ENCODE measurements around the gene FGD2.
"Not testable (repeated sequence)": the region's sequence is repeated elsewhere in the genome, so short reads cannot be mapped to it uniquely, and the experiment has no call there.

Gene FGD2

GRCh38 chr6:36984581-36985416 lies 20.7 kb upstream of the FGD2 start:
- H3K27me3 ChIP-seq (replicated peaks; ENCODE audit: control insufficient read depth, insufficient read depth, low read length) = no peaks in the 10 kb centered on the region
- DNase-seq (ENCODE audit: extremely low read depth, insufficient read length) = no peak
- TF ChIP-seq, protein P1, sequence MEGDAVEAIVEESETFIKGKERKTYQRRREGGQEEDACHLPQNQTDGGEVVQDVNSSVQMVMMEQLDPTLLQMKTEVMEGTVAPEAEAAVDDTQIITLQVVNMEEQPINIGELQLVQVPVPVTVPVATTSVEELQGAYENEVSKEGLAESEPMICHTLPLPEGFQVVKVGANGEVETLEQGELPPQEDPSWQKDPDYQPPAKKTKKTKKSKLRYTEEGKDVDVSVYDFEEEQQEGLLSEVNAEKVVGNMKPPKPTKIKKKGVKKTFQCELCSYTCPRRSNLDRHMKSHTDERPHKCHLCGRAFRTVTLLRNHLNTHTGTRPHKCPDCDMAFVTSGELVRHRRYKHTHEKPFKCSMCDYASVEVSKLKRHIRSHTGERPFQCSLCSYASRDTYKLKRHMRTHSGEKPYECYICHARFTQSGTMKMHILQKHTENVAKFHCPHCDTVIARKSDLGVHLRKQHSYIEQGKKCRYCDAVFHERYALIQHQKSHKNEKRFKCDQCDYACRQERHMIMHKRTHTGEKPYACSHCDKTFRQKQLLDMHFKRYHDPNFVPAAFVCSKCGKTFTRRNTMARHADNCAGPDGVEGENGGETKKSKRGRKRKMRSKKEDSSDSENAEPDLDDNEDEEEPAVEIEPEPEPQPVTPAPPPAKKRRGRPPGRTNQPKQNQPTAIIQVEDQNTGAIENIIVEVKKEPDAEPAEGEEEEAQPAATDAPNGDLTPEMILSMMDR (IDR thresholded peaks at IDR 0.05; ENCODE audit: insufficient read depth, low read length, poor library complexity, severe bottlenecking) = no peak
- peaks cover 8% of the 10 kb centered on the region for H3K36me3 ChIP-seq (ENCODE audit: control insufficient read depth, insufficient read depth, low read length)
- H3K4me3 ChIP-seq (replicated peaks; ENCODE audit: low read depth, low read length) = peak overlapping the region; percentile 100

DNA sequence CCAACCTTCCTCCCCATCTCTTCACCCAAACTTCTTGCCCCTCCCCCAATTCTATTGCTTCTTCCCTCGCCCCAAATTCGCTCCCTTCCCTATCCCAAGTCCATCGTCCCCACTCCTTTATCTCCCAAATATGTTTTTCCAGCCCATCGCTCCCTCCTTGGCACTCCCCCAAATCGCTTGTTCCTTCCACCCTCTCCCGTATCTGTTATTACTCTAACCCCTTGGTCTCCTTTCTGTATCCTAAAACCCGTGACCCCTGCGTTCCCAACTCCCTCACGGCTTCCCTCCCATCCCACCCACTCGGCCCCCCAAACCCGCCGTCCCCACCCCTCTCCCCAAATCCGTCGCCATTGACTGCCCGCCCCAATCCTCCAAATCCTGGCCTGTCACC lies 20.0 kb upstream of the FGD2 start:
- DNase-seq (ENCODE audit: extremely low read depth, insufficient read length) = no peak
- Histone ChIP-seq H3K36me3 (ENCODE audit: control insufficient read depth, insufficient read depth, low read length) (peaks cover 6% of the 10 kb centered on the region), H3K4me3 (replicated peaks; ENCODE audit: low read depth, low read length) (peak overlapping the region; percentile 100), H3K27me3 (replicated peaks; ENCODE audit: control insufficient read depth, insufficient read depth, low read length) (no peaks in the 10 kb centered on the region)
- TF ChIP-seq, protein P1 (IDR thresholded peaks at IDR 0.05; ENCODE audit: insufficient read depth, low read length, poor library complexity, severe bottlenecking) = no peak

- TF ChIP-seq, protein P1 (IDR thresholded peaks at IDR 0.05; ENCODE audit: insufficient read depth, low read length, poor library complexity, severe bottlenecking) = no peak
- Histone ChIP-seq H3K27me3 (replicated peaks; ENCODE audit: control insufficient read depth, insufficient read depth, low read length) (no peaks in the 10 kb centered on the region), H3K36me3 (ENCODE audit: control insufficient read depth, insufficient read depth, low read length) (peaks cover 6% of the 10 kb centered on the region), H3K4me3 (replicated peaks; ENCODE audit: low read depth, low read length) (peak within 1 kb of the TSS; percentile 100)
- peak; percentile 95 for DNase-seq (ENCODE audit: extremely low read depth, insufficient read length)
Observed at GRCh38 chr6:36985808-36986703, 19.4 kb upstream of the FGD2 start, which contains the start of gene MTCH1. Gene MTCH1 (minus strand): TSS chr6:36986196. CDS start chr6:36986173, 23 bp downstream.

- TF ChIP-seq, protein P1 (IDR thresholded peaks at IDR 0.05; ENCODE audit: insufficient read depth, low read length, poor library complexity, severe bottlenecking) = no peak
- no peak for DNase-seq (ENCODE audit: extremely low read depth, insufficient read length)
- peak overlapping the region; percentile 100 for H3K4me3 ChIP-seq (replicated peaks; ENCODE audit: low read depth, low read length)
- H3K36me3 ChIP-seq (ENCODE audit: control insufficient read depth, insufficient read depth, low read length) = no peaks in the 10 kb centered on the region; the same call in 1 of the 2 replicates
- H3K27me3 ChIP-seq (replicated peaks; ENCODE audit: control insufficient read depth, insufficient read depth, low read length) = no peaks in the 10 kb centered on the region
Observed at GRCh38 chr6:36986704-36987047, 18.8 kb upstream of the FGD2 start.

- Histone ChIP-seq H3K27me3 (replicated peaks; ENCODE audit: control insufficient read depth, insufficient read depth, low read length) (no peaks in the 10 kb centered on the region), H3K4me3 (replicated peaks; ENCODE audit: low read depth, low read length) (no peak overlapping the region), H3K36me3 (ENCODE audit: control insufficient read depth, insufficient read depth, low read length) (no peaks in the 10 kb centered on the region)
- no peak for DNase-seq (ENCODE audit: extremely low read depth, insufficient read length)
- TF ChIP-seq, protein P1 (IDR thresholded peaks at IDR 0.05; ENCODE audit: insufficient read depth, low read length, poor library complexity, severe bottlenecking) = no peak
Observed at GRCh38 chr6:36989264-36989663, 16.2 kb upstream of the FGD2 start.

DNA sequence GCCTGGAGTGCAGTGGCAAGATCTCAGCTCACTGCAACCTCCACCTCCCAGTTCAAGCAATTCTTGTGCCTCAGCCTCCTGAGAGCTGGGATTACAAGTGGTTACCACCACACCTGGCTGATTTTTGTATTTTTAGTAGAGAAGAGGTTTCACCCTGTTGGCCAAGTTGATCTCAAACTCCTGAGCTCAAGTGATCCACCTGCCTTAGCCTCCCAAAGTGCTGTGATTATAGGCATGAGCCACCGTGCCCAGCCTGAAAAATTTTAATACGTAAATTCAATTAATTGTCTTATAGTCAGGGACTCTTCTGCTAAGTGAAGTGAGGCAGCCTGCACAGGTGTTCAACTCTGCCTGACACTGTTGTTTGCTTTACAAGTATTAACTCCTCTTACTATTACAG lies 15.1 kb upstream of the FGD2 start:
- not testable (repeated sequence) for H3K27me3 ChIP-seq (replicated peaks; ENCODE audit: control insufficient read depth, insufficient read depth, low read length); DNase-seq (ENCODE audit: extremely low read depth, insufficient read length); H3K36me3 ChIP-seq (ENCODE audit: control insufficient read depth, insufficient read depth, low read length); H3K4me3 ChIP-seq (replicated peaks; ENCODE audit: low read depth, low read length)

Data from GM06990 (cell line).